GM12892 (cell line): ENCODE results near the gene NTMT1.

Experiments used
- POLR2A ChIP-seq: IDR thresholded peaks from 2 replicates; pipeline ENCODE4 v1.6.1; 2011; ENCODE audit warnings: low read depth, low read length, control low read depth
- POLR2AphosphoS5 ChIP-seq: IDR thresholded peaks from 2 replicates; pipeline ENCODE4 v1.6.1; 2011; ENCODE audit warnings: low read depth, low read length, control low read depth

DNA sequence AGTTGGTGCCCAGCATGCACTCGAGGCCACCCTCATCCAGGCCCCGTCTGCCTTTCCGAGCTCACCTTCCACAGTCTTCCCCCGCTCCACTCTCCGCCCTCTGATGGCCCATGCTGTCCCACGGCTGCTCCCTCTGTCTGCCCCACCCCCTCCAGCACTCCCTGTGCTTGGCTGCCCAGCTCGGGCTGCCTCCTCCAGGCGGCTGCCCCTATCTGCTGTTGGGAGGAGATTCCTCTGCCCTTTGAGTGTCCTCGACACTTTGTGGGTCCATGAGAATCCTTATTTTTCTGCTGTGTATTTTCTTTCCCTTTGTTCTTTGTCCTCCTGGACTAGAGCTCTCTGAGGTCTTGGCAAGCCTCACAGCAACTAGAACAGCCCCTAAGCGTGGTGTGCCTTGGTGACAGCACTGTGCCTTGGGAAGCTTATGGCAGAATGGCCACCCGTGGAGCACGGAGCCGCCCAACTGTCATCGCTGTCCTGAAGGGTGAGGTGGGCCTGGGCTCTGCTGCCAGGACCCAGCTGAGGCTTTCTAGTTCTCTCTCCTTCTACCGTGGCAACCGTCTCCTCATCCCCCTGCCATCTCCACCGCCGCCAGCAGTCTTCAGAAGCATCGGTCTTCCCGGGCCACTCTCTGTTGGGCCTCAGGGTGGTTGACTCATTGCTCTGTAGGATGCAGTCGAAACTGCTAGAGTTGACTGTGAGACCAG, 5.2 kb downstream of the NTMT1 start:
- no peak for TF ChIP-seq POLR2A
- TF ChIP-seq POLR2AphosphoS5 = no peak
